Activated CD8-positive, alpha-beta memory T cell treated with anti-CD3 and anti-CD28 coated beads, Interleukin-2, amount 50 U/mL, for 24 hours (primary cell): ENCODE data around the gene RARG.

Experiments used
- DNase-seq: peaks from one replicate; pipeline ENCODE4 v3.0.0-alpha.2; 2020; ENCODE audit errors: extremely low read depth

RARG gene

GRCh38 chr12:53244337-53244736 is 12.3 kb upstream of the RARG start:
- DNase-seq: no peak

- no peak for DNase-seq
These were observed 9.8 kb upstream of the RARG start for GRCh38 chr12:53241623-53242412.

GRCh38 chr12:53239643-53240258 is 7.7 kb upstream of the RARG start:
- no peak for DNase-seq

GRCh38 chr12:53236443-53237111 is 4.6 kb upstream of the RARG start:
- no peak for DNase-seq

- DNase-seq: no peak
These were observed 3.9 kb upstream of the RARG start for GRCh38 chr12:53235742-53236442.

- DNase-seq: no peak
These were observed 3.2 kb upstream of the RARG start for GRCh38 chr12:53235164-53235563.

- no peak for DNase-seq
These were observed 2.4 kb upstream of the RARG start for GRCh38 chr12:53234271-53234914.

GRCh38 chr12:53233671-53234121 is 1.7 kb upstream of the RARG start:
- no peak for DNase-seq

GRCh38 chr12:53232646-53233461 is 845 bp upstream of the RARG start:
- no peak for DNase-seq

GRCh38 chr12:53231671-53231920 is 413 bp downstream of the RARG start:
- DNase-seq: no peak

GRCh38 chr12:53230108-53230845 is 1.7 kb downstream of the RARG start:
- DNase-seq: no peak

GRCh38 chr12:53229454-53229853 is 2.6 kb downstream of the RARG start:
- DNase-seq: no peak

- no peak for DNase-seq
These were observed 4.2 kb downstream of the RARG start for GRCh38 chr12:53227836-53228235.

GRCh38 chr12:53227341-53227740 is 4.7 kb downstream of the RARG start:
- no peak for DNase-seq

GRCh38 chr12:53226815-53227214 is 5.2 kb downstream of the RARG start:
- no peak for DNase-seq

GRCh38 chr12:53225635-53226424 is 6.2 kb downstream of the RARG start:
- no peak for DNase-seq

GRCh38 chr12:53224897-53225634 is 6.9 kb downstream of the RARG start:
- DNase-seq: no peak

- DNase-seq: no peak
These were observed 7.7 kb downstream of the RARG start for GRCh38 chr12:53224061-53224896.
